ENCODE data around the gene GALNS. TPM values are rescaled to one million over a fixed set of nuclear protein-coding genes. Genes with fewer than 3 reads are reported as not detected.

GALNS gene
- total and polyA plus RNA-seq, 2 of the 8 experiments (the other 6 are each of a cell fraction or from before 2014, with no cell fraction given): 8.9 to 17.8 TPM

DNA sequence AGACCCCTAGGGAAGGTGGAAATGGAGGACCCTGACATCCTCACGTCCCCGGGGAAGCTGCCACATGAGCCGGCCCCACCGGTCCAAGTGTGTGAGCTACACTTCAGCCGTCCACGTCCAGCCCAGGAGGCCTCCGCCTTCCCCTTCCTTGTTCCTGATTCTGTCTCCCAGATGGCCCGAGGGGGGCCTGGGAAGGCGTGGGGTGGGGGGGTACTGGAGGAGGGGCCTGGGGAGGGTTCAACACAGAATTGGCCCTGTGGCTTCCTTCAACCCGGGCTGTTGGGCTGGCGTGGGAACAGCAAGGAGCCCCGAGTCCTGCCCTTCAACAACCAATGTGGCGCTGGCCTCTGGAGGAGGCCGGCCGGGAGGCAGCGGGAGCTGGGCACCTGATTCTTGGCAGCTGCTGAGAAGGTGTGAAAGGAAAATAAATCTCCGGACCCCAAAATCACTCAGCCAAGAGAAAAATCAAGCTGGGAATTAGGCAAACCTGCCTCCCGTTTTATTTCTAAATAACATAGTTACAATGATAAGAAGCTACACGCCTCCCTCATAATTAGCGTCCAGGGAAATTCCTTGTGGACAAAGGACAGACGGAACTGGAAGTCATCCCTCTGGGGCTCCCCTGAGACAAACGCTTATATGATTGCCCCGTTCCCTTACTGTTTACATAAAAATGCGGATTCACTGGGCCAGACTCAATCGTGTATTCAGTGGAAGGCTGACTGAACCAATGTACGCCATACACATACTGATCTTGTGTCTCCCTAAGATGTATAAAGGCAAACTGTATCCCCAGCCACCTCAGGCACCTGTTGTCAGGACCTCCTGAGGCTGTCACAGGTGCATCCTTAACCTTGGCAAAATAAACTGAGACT, 43.2 kb downstream of the GALNS start (continued):
- TF ChIP-seq, protein P1, sequence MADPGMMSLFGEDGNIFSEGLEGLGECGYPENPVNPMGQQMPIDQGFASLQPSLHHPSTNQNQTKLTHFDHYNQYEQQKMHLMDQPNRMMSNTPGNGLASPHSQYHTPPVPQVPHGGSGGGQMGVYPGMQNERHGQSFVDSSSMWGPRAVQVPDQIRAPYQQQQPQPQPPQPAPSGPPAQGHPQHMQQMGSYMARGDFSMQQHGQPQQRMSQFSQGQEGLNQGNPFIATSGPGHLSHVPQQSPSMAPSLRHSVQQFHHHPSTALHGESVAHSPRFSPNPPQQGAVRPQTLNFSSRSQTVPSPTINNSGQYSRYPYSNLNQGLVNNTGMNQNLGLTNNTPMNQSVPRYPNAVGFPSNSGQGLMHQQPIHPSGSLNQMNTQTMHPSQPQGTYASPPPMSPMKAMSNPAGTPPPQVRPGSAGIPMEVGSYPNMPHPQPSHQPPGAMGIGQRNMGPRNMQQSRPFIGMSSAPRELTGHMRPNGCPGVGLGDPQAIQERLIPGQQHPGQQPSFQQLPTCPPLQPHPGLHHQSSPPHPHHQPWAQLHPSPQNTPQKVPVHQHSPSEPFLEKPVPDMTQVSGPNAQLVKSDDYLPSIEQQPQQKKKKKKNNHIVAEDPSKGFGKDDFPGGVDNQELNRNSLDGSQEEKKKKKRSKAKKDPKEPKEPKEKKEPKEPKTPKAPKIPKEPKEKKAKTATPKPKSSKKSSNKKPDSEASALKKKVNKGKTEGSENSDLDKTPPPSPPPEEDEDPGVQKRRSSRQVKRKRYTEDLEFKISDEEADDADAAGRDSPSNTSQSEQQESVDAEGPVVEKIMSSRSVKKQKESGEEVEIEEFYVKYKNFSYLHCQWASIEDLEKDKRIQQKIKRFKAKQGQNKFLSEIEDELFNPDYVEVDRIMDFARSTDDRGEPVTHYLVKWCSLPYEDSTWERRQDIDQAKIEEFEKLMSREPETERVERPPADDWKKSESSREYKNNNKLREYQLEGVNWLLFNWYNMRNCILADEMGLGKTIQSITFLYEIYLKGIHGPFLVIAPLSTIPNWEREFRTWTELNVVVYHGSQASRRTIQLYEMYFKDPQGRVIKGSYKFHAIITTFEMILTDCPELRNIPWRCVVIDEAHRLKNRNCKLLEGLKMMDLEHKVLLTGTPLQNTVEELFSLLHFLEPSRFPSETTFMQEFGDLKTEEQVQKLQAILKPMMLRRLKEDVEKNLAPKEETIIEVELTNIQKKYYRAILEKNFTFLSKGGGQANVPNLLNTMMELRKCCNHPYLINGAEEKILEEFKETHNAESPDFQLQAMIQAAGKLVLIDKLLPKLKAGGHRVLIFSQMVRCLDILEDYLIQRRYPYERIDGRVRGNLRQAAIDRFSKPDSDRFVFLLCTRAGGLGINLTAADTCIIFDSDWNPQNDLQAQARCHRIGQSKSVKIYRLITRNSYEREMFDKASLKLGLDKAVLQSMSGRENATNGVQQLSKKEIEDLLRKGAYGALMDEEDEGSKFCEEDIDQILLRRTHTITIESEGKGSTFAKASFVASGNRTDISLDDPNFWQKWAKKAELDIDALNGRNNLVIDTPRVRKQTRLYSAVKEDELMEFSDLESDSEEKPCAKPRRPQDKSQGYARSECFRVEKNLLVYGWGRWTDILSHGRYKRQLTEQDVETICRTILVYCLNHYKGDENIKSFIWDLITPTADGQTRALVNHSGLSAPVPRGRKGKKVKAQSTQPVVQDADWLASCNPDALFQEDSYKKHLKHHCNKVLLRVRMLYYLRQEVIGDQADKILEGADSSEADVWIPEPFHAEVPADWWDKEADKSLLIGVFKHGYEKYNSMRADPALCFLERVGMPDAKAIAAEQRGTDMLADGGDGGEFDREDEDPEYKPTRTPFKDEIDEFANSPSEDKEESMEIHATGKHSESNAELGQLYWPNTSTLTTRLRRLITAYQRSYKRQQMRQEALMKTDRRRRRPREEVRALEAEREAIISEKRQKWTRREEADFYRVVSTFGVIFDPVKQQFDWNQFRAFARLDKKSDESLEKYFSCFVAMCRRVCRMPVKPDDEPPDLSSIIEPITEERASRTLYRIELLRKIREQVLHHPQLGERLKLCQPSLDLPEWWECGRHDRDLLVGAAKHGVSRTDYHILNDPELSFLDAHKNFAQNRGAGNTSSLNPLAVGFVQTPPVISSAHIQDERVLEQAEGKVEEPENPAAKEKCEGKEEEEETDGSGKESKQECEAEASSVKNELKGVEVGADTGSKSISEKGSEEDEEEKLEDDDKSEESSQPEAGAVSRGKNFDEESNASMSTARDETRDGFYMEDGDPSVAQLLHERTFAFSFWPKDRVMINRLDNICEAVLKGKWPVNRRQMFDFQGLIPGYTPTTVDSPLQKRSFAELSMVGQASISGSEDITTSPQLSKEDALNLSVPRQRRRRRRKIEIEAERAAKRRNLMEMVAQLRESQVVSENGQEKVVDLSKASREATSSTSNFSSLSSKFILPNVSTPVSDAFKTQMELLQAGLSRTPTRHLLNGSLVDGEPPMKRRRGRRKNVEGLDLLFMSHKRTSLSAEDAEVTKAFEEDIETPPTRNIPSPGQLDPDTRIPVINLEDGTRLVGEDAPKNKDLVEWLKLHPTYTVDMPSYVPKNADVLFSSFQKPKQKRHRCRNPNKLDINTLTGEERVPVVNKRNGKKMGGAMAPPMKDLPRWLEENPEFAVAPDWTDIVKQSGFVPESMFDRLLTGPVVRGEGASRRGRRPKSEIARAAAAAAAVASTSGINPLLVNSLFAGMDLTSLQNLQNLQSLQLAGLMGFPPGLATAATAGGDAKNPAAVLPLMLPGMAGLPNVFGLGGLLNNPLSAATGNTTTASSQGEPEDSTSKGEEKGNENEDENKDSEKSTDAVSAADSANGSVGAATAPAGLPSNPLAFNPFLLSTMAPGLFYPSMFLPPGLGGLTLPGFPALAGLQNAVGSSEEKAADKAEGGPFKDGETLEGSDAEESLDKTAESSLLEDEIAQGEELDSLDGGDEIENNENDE (IDR thresholded peaks at IDR 0.05; ENCODE audit: insufficient replicate concordance, low read length): no peak
- no peak for TF ChIP-seq CBX8 (IDR thresholded peaks at IDR 0.05; ENCODE audit: borderline replicate concordance, low read depth, low read length)
- TF ChIP-seq, protein P2, sequence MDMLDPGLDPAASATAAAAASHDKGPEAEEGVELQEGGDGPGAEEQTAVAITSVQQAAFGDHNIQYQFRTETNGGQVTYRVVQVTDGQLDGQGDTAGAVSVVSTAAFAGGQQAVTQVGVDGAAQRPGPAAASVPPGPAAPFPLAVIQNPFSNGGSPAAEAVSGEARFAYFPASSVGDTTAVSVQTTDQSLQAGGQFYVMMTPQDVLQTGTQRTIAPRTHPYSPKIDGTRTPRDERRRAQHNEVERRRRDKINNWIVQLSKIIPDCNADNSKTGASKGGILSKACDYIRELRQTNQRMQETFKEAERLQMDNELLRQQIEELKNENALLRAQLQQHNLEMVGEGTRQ (IDR thresholded peaks at IDR 0.05; ENCODE audit: low read length): no peak
